Activated T-cell treated with anti-CD3 and anti-CD28 coated beads, Interleukin-2, amount 50 U/mL, for 24 hours (primary cell): ENCODE results near the gene TMEM63A.
"Not testable (repeated sequence)": the region's sequence is repeated elsewhere in the genome, so short reads cannot be mapped to it uniquely, and the experiment has no call there.

Experiments used
- DNase-seq: peaks from one replicate; pipeline ENCODE4 v3.0.0-alpha.2; 2020
- H3K27ac Mint-ChIP-seq: 2 replicates; pipeline ENCODE4 v1.8.0; 2020; ENCODE audit warnings: mild to moderate bottlenecking, mixed read lengths
- H3K27me3 Mint-ChIP-seq: 2 replicates; pipeline ENCODE4 v1.8.0; 2020; ENCODE audit warnings: mixed read lengths
- H3K36me3 Mint-ChIP-seq: 2 replicates; pipeline ENCODE4 v1.8.0; 2020; ENCODE audit warnings: low read depth, mixed read lengths
- H3K4me1 Mint-ChIP-seq: 2 replicates; pipeline ENCODE4 v1.8.0; 2020; ENCODE audit warnings: low read depth, mixed read lengths
- H3K4me3 Mint-ChIP-seq: 2 replicates; pipeline ENCODE4 v1.8.0; 2020; ENCODE audit warnings: mild to moderate bottlenecking, moderate library complexity, mixed read lengths
- H3K9me3 Mint-ChIP-seq: 2 replicates; pipeline ENCODE4 v1.8.0; 2020; ENCODE audit warnings: mixed read lengths

TMEM63A gene

GRCh38 chr1:225843426-225843795 lies 38.8 kb downstream of the TMEM63A start:
- Mint-ChIP-seq H3K27ac (peak overlapping the region; percentile 22), H3K36me3 (peaks cover 20% of the 10 kb centered on the region), H3K4me3 (no peak overlapping the region), H3K27me3 (no peaks in the 10 kb centered on the region), H3K9me3 (no peaks in the 10 kb centered on the region), H3K4me1 (peaks cover 28% of the 10 kb centered on the region)
- no peak for DNase-seq

GRCh38 chr1:225842788-225843425 lies 39.3 kb downstream of the TMEM63A start:
- DNase-seq = no peak
- Mint-ChIP-seq H3K27ac (peak overlapping the region; percentile 8), H3K36me3 (peaks cover 15% of the 10 kb centered on the region), H3K27me3 (no peaks in the 10 kb centered on the region), H3K4me1 (peaks cover 23% of the 10 kb centered on the region), H3K9me3 (no peaks in the 10 kb centered on the region), H3K4me3 (no peak overlapping the region)

GRCh38 chr1:225842074-225842473 lies 40.1 kb downstream of the TMEM63A start:
- H3K27me3 Mint-ChIP-seq = no peaks in the 10 kb centered on the region
- H3K36me3 Mint-ChIP-seq = peaks cover 13% of the 10 kb centered on the region
- no peak overlapping the region for H3K4me3 Mint-ChIP-seq
- no peak for DNase-seq
- H3K9me3 Mint-ChIP-seq = no peaks in the 10 kb centered on the region
- peak overlapping the region; percentile 75 for H3K27ac Mint-ChIP-seq
- H3K4me1 Mint-ChIP-seq = peaks cover 19% of the 10 kb centered on the region

- H3K36me3 Mint-ChIP-seq = no peaks in the 10 kb centered on the region
- no peaks in the 10 kb centered on the region for H3K27me3 Mint-ChIP-seq
- no peaks in the 10 kb centered on the region for H3K9me3 Mint-ChIP-seq
- no peak overlapping the region for H3K4me3 Mint-ChIP-seq
- no peak for DNase-seq
- H3K4me1 Mint-ChIP-seq = peaks cover 19% of the 10 kb centered on the region
- no peak overlapping the region for H3K27ac Mint-ChIP-seq
These were observed 41.5 kb downstream of the TMEM63A start for GRCh38 chr1:225840713-225841112.

GRCh38 chr1:225840223-225840610 lies 42.0 kb downstream of the TMEM63A start:
- Mint-ChIP-seq H3K36me3 (no peaks in the 10 kb centered on the region), H3K4me3 (no peak overlapping the region), H3K4me1 (peaks cover 19% of the 10 kb centered on the region), H3K9me3 (no peaks in the 10 kb centered on the region), H3K27ac (no peak overlapping the region), H3K27me3 (no peaks in the 10 kb centered on the region)
- no peak for DNase-seq

- H3K9me3 Mint-ChIP-seq = no peaks in the 10 kb centered on the region
- H3K4me1 Mint-ChIP-seq = peaks cover 19% of the 10 kb centered on the region
- no peak for DNase-seq
- no peak overlapping the region for H3K4me3 Mint-ChIP-seq
- H3K27ac Mint-ChIP-seq = no peak overlapping the region
- no peaks in the 10 kb centered on the region for H3K27me3 Mint-ChIP-seq
- H3K36me3 Mint-ChIP-seq = no peaks in the 10 kb centered on the region
These were observed 43.4 kb downstream of the TMEM63A start for GRCh38 chr1:225838793-225839192.

GRCh38 chr1:225836296-225836695 lies 45.9 kb downstream of the TMEM63A start:
- H3K27ac Mint-ChIP-seq, H3K27me3 Mint-ChIP-seq, H3K9me3 Mint-ChIP-seq, H3K36me3 Mint-ChIP-seq, H3K4me3 Mint-ChIP-seq, DNase-seq: not testable (repeated sequence)
- peaks cover 12% of the 10 kb centered on the region for H3K4me1 Mint-ChIP-seq

GRCh38 chr1:225835856-225836255 lies 46.3 kb downstream of the TMEM63A start:
- Mint-ChIP-seq H3K9me3 (no peaks in the 10 kb centered on the region), H3K27ac (no peak overlapping the region), H3K36me3 (no peaks in the 10 kb centered on the region)

GRCh38 chr1:225834417-225835329 lies 47.5 kb downstream of the TMEM63A start:
- no peaks in the 10 kb centered on the region for H3K9me3 Mint-ChIP-seq
- no peak overlapping the region for H3K4me3 Mint-ChIP-seq
- H3K27me3 Mint-ChIP-seq = no peaks in the 10 kb centered on the region
- H3K36me3 Mint-ChIP-seq = no peaks in the 10 kb centered on the region
- H3K4me1 Mint-ChIP-seq = peaks cover 3% of the 10 kb centered on the region
- H3K27ac Mint-ChIP-seq = no peak overlapping the region
- no peak for DNase-seq

More at GRCh38 chr1:225835856-225836255, 46.3 kb downstream of the TMEM63A start:
- H3K27me3 Mint-ChIP-seq = no peaks in the 10 kb centered on the region
- DNase-seq = no peak
- H3K4me1 Mint-ChIP-seq = peaks cover 10% of the 10 kb centered on the region
- no peak overlapping the region for H3K4me3 Mint-ChIP-seq

GRCh38 chr1:225830841-225831240 lies 51.3 kb downstream of the TMEM63A start:
- Mint-ChIP-seq H3K4me1 (no peaks in the 10 kb centered on the region), H3K27ac (no peak overlapping the region), H3K36me3 (no peaks in the 10 kb centered on the region), H3K4me3 (no peak overlapping the region), H3K9me3 (no peaks in the 10 kb centered on the region), H3K27me3 (no peaks in the 10 kb centered on the region)
- DNase-seq = no peak

GRCh38 chr1:225828706-225829345 lies 53.4 kb downstream of the TMEM63A start:
- H3K36me3 Mint-ChIP-seq = no peaks in the 10 kb centered on the region
- H3K27ac Mint-ChIP-seq = no peak overlapping the region
- no peak for DNase-seq
- H3K4me3 Mint-ChIP-seq = no peak overlapping the region
- H3K9me3 Mint-ChIP-seq = no peaks in the 10 kb centered on the region
- no peaks in the 10 kb centered on the region for H3K27me3 Mint-ChIP-seq
- no peaks in the 10 kb centered on the region for H3K4me1 Mint-ChIP-seq

- Mint-ChIP-seq H3K4me1 (no peaks in the 10 kb centered on the region), H3K4me3 (no peak overlapping the region), H3K27ac (no peak overlapping the region), H3K27me3 (no peaks in the 10 kb centered on the region), H3K9me3 (no peaks in the 10 kb centered on the region), H3K36me3 (no peaks in the 10 kb centered on the region)
- no peak for DNase-seq
These were observed 55.1 kb downstream of the TMEM63A start for GRCh38 chr1:225827076-225827475.

GRCh38 chr1:225825607-225826007 lies 56.6 kb downstream of the TMEM63A start:
- Mint-ChIP-seq H3K9me3 (no peaks in the 10 kb centered on the region), H3K4me1 (no peaks in the 10 kb centered on the region), H3K36me3 (no peaks in the 10 kb centered on the region), H3K27me3 (no peaks in the 10 kb centered on the region), H3K27ac (no peak overlapping the region), H3K4me3 (no peak overlapping the region)
- no peak for DNase-seq

- DNase-seq = no peak
- Mint-ChIP-seq H3K9me3 (no peaks in the 10 kb centered on the region), H3K27ac (no peak overlapping the region), H3K4me1 (no peaks in the 10 kb centered on the region), H3K27me3 (no peaks in the 10 kb centered on the region), H3K4me3 (no peak overlapping the region), H3K36me3 (no peaks in the 10 kb centered on the region)
These were observed 57.1 kb downstream of the TMEM63A start for GRCh38 chr1:225825078-225825477.

- no peaks in the 10 kb centered on the region for H3K36me3 Mint-ChIP-seq
- no peaks in the 10 kb centered on the region for H3K9me3 Mint-ChIP-seq
- no peak overlapping the region for H3K4me3 Mint-ChIP-seq
- no peak overlapping the region for H3K27ac Mint-ChIP-seq
- H3K27me3 Mint-ChIP-seq = no peaks in the 10 kb centered on the region
- no peak for DNase-seq
- no peaks in the 10 kb centered on the region for H3K4me1 Mint-ChIP-seq
These were observed 57.6 kb downstream of the TMEM63A start for GRCh38 chr1:225824533-225824941.
